ENCODE measurements around the gene PNPLA1. TPM values are rescaled to one million over a fixed set of nuclear protein-coding genes. Genes with fewer than 3 reads are reported as not detected.

Gene PNPLA1
- total RNA-seq, 1 donor from 2014 or later: not detected

DNA sequence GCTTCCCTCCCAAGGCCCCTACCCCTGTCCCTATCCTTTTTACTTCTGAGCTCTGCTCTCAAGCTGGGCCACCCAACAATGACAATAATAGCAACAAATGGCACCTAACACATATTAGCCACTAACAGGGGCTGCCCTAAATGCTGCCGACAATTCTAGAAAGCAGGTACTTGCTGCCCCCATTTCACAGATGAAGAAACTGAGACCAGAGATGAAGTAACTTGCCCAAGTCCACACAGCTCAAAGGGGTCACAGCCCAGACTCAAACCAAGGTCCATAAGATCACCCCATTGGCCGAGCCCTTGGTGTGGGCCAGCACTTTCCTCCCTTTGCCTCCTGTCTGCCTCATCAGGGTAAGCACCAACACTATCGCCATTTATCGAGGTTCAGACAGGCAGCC, 54.9 kb downstream of the PNPLA1 start:
- Histone ChIP-seq H3K27me3 (no peaks in the 10 kb centered on the region), H3K4me3 (no peak overlapping the region), H3K4me1 (no peaks in the 10 kb centered on the region), H3K9me3 (no peaks in the 10 kb centered on the region), H3K36me3 (no peaks in the 10 kb centered on the region), H3K27ac (no peak overlapping the region)
- TF ChIP-seq CTCF (IDR thresholded peaks at IDR 0.05): no peak
- intact Hi-C loops (cut with DNase I): no loop called here
- no peak for DNase-seq (ENCODE audit: low spot score in 2 of 2)

- no peaks in the 10 kb centered on the region for H3K36me3 ChIP-seq
- H3K4me1 ChIP-seq: no peaks in the 10 kb centered on the region
- no peaks in the 10 kb centered on the region for H3K27me3 ChIP-seq
- H3K9me3 ChIP-seq: no peaks in the 10 kb centered on the region
- H3K27ac ChIP-seq: no peak overlapping the region
- no peak for DNase-seq (ENCODE audit: low spot score in 2 of 2)
- no peak overlapping the region for H3K4me3 ChIP-seq
- no peak for TF ChIP-seq CTCF (IDR thresholded peaks at IDR 0.05)
- intact Hi-C loops (cut with DNase I): no loop called here
Measured at GRCh38 chr6:36326356-36326995, 56.6 kb downstream of the PNPLA1 start.

DNA sequence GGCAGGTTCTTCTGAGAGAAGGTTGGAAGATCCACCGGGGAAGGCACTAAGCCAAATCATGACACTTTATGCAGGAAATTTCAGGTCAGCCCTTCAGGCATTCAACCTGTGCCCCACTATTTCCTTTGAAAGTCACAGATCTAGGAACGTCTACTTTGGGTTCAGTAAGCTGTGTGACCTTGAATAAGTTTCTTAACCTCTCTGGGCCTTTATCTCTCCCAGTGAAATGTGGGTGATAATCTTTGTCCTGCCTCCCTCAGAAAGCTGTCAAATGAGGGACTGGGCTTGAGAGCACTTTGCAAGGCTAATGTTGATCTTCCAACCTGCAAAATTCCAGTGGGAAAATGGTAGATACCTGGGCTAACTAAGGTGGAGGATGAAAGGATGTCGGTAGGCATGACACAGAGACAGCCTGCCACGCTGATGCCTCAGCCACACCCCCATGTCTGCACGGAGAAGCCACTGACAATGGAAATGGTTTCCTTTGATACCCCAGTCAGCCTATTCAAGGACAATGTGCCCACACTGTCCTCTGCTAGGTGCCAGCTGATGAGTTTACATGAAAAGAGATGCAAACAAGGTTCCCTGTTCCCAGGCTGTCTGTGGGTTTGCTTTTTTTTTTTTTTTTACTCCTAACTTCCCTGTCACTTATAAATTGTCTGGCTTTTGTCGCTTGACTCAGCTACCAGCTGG, 57.5 kb downstream of the PNPLA1 start:
- no peaks in the 10 kb centered on the region for H3K9me3 ChIP-seq
- intact Hi-C loops (cut with DNase I): no loop called here
- no peak overlapping the region for H3K27ac ChIP-seq
- no peaks in the 10 kb centered on the region for H3K36me3 ChIP-seq
- H3K4me3 ChIP-seq: no peak overlapping the region
- H3K4me1 ChIP-seq: no peaks in the 10 kb centered on the region
- no peak for TF ChIP-seq CTCF (IDR thresholded peaks at IDR 0.05)
- no peaks in the 10 kb centered on the region for H3K27me3 ChIP-seq
- DNase-seq (ENCODE audit: low spot score in 2 of 2): no peak

DNA sequence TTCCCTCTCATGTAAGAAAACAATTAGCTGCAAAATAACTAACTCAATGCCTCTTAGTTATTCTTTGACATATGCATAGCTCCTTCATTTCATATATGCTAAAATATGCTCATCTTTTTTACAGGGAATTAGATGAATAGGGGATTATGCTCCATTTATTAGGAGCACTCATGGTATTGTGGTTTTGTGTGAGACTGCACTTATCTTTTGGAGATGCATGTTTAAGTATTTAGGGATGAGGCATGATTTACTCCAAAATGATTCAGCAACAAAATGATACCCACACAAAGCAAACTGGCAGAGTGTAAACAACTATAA, 58.0 kb downstream of the PNPLA1 start:
- Histone ChIP-seq H3K9me3 (no peaks in the 10 kb centered on the region), H3K27ac (no peak overlapping the region), H3K4me1 (no peaks in the 10 kb centered on the region), H3K27me3 (no peaks in the 10 kb centered on the region), H3K36me3 (no peaks in the 10 kb centered on the region), H3K4me3 (no peak overlapping the region)
- no peak for TF ChIP-seq CTCF (IDR thresholded peaks at IDR 0.05)
- no peak for DNase-seq (ENCODE audit: low spot score in 2 of 2)
- intact Hi-C loops (cut with DNase I): no loop called here

- no peaks in the 10 kb centered on the region for H3K27me3 ChIP-seq
- intact Hi-C loops (cut with DNase I): no loop called here
- no peak overlapping the region for H3K27ac ChIP-seq
- no peak overlapping the region for H3K4me3 ChIP-seq
- DNase-seq (ENCODE audit: low spot score in 2 of 2): no peak
- no peak for TF ChIP-seq CTCF (IDR thresholded peaks at IDR 0.05)
- H3K36me3 ChIP-seq: no peaks in the 10 kb centered on the region
- H3K9me3 ChIP-seq: no peaks in the 10 kb centered on the region
- H3K4me1 ChIP-seq: no peaks in the 10 kb centered on the region
Measured at GRCh38 chr6:36328600-36328999, 58.7 kb downstream of the PNPLA1 start.
